H9 (cell line): ENCODE data around the gene CREB3L2. TPM values are rescaled to one million over a fixed set of nuclear protein-coding genes. Genes with fewer than 3 reads are reported as not detected.
"Not testable (repeated sequence)": the region's sequence is repeated elsewhere in the genome, so short reads cannot be mapped to it uniquely, and the experiment has no call there.

ENCODE experiments used
- DNase-seq: peaks from one replicate; pipeline ENCODE4 v3.0.0-alpha.2; 2017
- H2AFZ ChIP-seq: one replicate; pipeline ENCODE4 v1.6.1; 2013; ENCODE audit warnings: mild to moderate bottlenecking, low read length, control low read depth, moderate library complexity
- H2AK5ac ChIP-seq: 2 replicates; pipeline ENCODE4 v1.6.1; 2013; ENCODE audit warnings: low read length, control low read depth, mixed read lengths; ENCODE audit not compliant: insufficient read length
- H2BK120ac ChIP-seq: one replicate; pipeline ENCODE4 v1.6.1; 2013; ENCODE audit warnings: low read depth, mild to moderate bottlenecking, low read length, control low read depth, inconsistent platforms; ENCODE audit not compliant: poor library complexity, severe bottlenecking
- H2BK12ac ChIP-seq: 2 replicates; pipeline ENCODE4 v1.6.1; 2013; ENCODE audit warnings: low read length, control low read depth, mixed read lengths, low read depth; ENCODE audit not compliant: insufficient read length
- H2BK15ac ChIP-seq: 2 replicates; pipeline ENCODE4 v1.6.1; 2013; ENCODE audit warnings: low read depth, low read length, control low read depth
- H2BK20ac ChIP-seq: one replicate; pipeline ENCODE4 v1.6.1; 2013; ENCODE audit warnings: low read depth, mild to moderate bottlenecking, low read length, control low read depth, inconsistent platforms; ENCODE audit not compliant: poor library complexity, severe bottlenecking
- H2BK5ac ChIP-seq: 2 replicates; pipeline ENCODE4 v1.6.1; 2013; ENCODE audit warnings: low read length, control low read depth, mixed read lengths; ENCODE audit not compliant: insufficient read length
- H3K14ac ChIP-seq: 2 replicates; pipeline ENCODE4 v1.6.1; 2013; ENCODE audit warnings: low read length, control low read depth; ENCODE audit not compliant: insufficient read depth
- H3K18ac ChIP-seq: 2 replicates; pipeline ENCODE4 v1.6.1; 2013; ENCODE audit warnings: low read depth, mild to moderate bottlenecking, mixed read lengths, low read length, control low read depth; ENCODE audit not compliant: insufficient read length
- H3K23ac ChIP-seq: 2 replicates; pipeline ENCODE4 v1.6.1; 2013; ENCODE audit warnings: low read length, control low read depth, mixed read lengths, low read depth; ENCODE audit not compliant: insufficient read length
- H3K23me2 ChIP-seq: 2 replicates; pipeline ENCODE4 v1.6.1; 2013; ENCODE audit warnings: low read depth, mild to moderate bottlenecking, mixed read lengths, low read length, control low read depth; ENCODE audit not compliant: insufficient read length, poor library complexity, severe bottlenecking
- H3K27ac ChIP-seq: 2 replicates; pipeline ENCODE4 v1.5.1; 2013; ENCODE audit warnings: low read length, control low read depth, mixed read lengths, low read depth; ENCODE audit not compliant: insufficient read length
- H3K27me3 ChIP-seq: 2 replicates; pipeline ENCODE4 v1.6.1; 2013; ENCODE audit warnings: low read length, control low read depth, inconsistent platforms; ENCODE audit not compliant: insufficient read depth
- H3K4ac ChIP-seq: 2 replicates; pipeline ENCODE4 v1.6.1; 2013; ENCODE audit warnings: low read depth, mild to moderate bottlenecking, control low read depth, inconsistent platforms, low read length, moderate library complexity
- H3K4me1 ChIP-seq: 2 replicates; pipeline ENCODE4 v1.6.1; 2013; ENCODE audit warnings: low read length, control low read depth, inconsistent platforms; ENCODE audit not compliant: insufficient read depth
- H3K4me2 ChIP-seq: 2 replicates; pipeline ENCODE4 v1.6.1; 2013; ENCODE audit warnings: low read length, control low read depth, mixed read lengths; ENCODE audit not compliant: insufficient read length, insufficient read depth
- H3K56ac ChIP-seq: 2 replicates; pipeline ENCODE4 v1.6.1; 2013; ENCODE audit warnings: low read depth, mild to moderate bottlenecking, mixed read lengths, low read length, control low read depth; ENCODE audit not compliant: insufficient read length
- H3K79me1 ChIP-seq: 2 replicates; pipeline ENCODE4 v1.6.1; 2013; ENCODE audit warnings: low read depth, mild to moderate bottlenecking, moderate library complexity, low read length, control low read depth, inconsistent platforms; ENCODE audit not compliant: insufficient read depth, poor library complexity, severe bottlenecking
- H3K79me2 ChIP-seq: 2 replicates; pipeline ENCODE4 v1.6.1; 2013; ENCODE audit warnings: low read length, control low read depth, inconsistent platforms; ENCODE audit not compliant: insufficient read depth
- H3K9ac ChIP-seq: 2 replicates; pipeline ENCODE4 v1.6.1; 2013; ENCODE audit warnings: low read length, control low read depth, mixed read lengths; ENCODE audit not compliant: insufficient read length; ENCODE audit errors: extremely low read depth
- H3K9me3 ChIP-seq: one replicate; pipeline ENCODE4 v1.6.1; 2013; ENCODE audit warnings: low read depth, low read length, inconsistent platforms; ENCODE audit not compliant: control insufficient read depth
- H3T11ph ChIP-seq: one replicate; pipeline ENCODE4 v1.6.1; 2013; ENCODE audit warnings: mild to moderate bottlenecking, low read length, control low read depth, inconsistent platforms
- H4K20me1 ChIP-seq: one replicate; pipeline ENCODE4 v1.6.1; 2013; ENCODE audit not compliant: control insufficient read depth, insufficient read length, insufficient read depth
- H4K5ac ChIP-seq: 2 replicates; pipeline ENCODE4 v1.6.1; 2013; ENCODE audit warnings: low read depth, mild to moderate bottlenecking, mixed read lengths, low read length, control low read depth; ENCODE audit not compliant: insufficient read length
- H4K8ac ChIP-seq: replicated peaks from 2 replicates; pipeline ENCODE4 v1.6.1; 2013; ENCODE audit warnings: low read length, control low read depth, mixed read lengths, low read depth; ENCODE audit not compliant: insufficient read length
- H4K91ac ChIP-seq: 2 replicates; pipeline ENCODE4 v1.6.1; 2013; ENCODE audit warnings: low read depth, mild to moderate bottlenecking, moderate library complexity, mixed read lengths, low read length, control low read depth; ENCODE audit not compliant: insufficient read length
- H3K27ac Mint-ChIP-seq, 3 experiments: 2 replicates in 2 of 3; 3 replicates in 1 of 3; pipeline ENCODE4 v1.8.0; 2020 to 2021; ENCODE audit warnings: mixed read lengths in 3 of 3, mild to moderate bottlenecking in 1 of 3, moderate library complexity in 1 of 3
- H3K27me3 Mint-ChIP-seq: 2 replicates; pipeline ENCODE4 v1.8.0; 2021; ENCODE audit warnings: low read depth, mild to moderate bottlenecking, moderate library complexity, mixed read lengths
- H3K36me3 Mint-ChIP-seq, 3 experiments: 2 replicates in 2 of 3; 3 replicates in 1 of 3; pipeline ENCODE4 v1.8.0; 2020 to 2021; ENCODE audit warnings: low read depth in 3 of 3, mixed read lengths in 3 of 3; ENCODE audit not compliant: insufficient read depth in 1 of 3
- H3K4me1 Mint-ChIP-seq, 2 experiments: 2 replicates each; pipeline ENCODE4 v1.8.0; 2020; ENCODE audit warnings: mixed read lengths in 2 of 2
- H3K4me3 Mint-ChIP-seq, 2 experiments: 2 replicates in 1 of 2; 3 replicates in 1 of 2; pipeline ENCODE4 v1.8.0; 2020 to 2021; ENCODE audit warnings: mild to moderate bottlenecking in 2 of 2, mixed read lengths in 2 of 2, moderate library complexity in 1 of 2
- H3K9me3 Mint-ChIP-seq, 2 experiments: 2 replicates in 1 of 2; 3 replicates in 1 of 2; pipeline ENCODE4 v1.8.0; 2020; ENCODE audit warnings: mild to moderate bottlenecking in 2 of 2, mixed read lengths in 2 of 2, moderate library complexity in 1 of 2
- WGBS: extraction: QIAGEN DNeasy Blood & Tissue Kit; methylation state at CpG from one replicate; pipeline ENCODE4 v1.1.7; 2013; ENCODE audit warnings: missing lambda C conversion rate, low lambda C conversion rate, mixed read lengths; ENCODE audit not compliant: insufficient read length; ENCODE audit errors: extremely low coverage; 5-methylcytosine and 5-hydroxymethylcytosine counted together
- total RNA-seq: library from RNA; stranded (reverse); gene quantifications from 2 replicates; pipeline ENCODE4 v1.2.1, GENCODE V29; 2021
- TF ChIP-seq, protein P1 (sequence below): fragments of 200-600 bp; sonication (generic); conservative IDR thresholded peaks from 3 replicates; pipeline ENCODE4 v1.8.0; 2021; ENCODE audit warnings: antibody characterized with exemption, mild to moderate bottlenecking

Gene CREB3L2
- total RNA-seq, 1 experiment from 2014 or later: 60.7 TPM

DNA sequence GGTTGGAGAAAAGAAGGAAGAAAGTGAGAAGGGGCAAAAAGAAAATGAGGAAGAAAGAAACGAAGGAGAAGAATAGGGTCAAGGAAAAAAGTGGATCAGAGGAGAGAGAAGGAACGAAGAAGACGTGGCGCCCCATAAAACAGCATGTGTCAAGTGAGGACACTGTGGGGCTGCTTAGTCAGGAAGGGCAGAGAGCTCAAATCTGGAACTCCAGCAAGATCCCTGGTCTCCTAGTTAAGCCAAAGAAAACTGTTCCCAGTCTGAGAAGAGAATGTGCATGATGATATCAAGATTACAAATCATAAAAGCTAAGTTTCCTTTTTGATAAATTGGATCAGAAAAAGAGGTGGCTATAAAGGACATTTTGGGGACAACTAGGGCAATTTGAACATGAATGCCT is 33.0 kb downstream of the CREB3L2 start:
- TF ChIP-seq, protein P1, sequence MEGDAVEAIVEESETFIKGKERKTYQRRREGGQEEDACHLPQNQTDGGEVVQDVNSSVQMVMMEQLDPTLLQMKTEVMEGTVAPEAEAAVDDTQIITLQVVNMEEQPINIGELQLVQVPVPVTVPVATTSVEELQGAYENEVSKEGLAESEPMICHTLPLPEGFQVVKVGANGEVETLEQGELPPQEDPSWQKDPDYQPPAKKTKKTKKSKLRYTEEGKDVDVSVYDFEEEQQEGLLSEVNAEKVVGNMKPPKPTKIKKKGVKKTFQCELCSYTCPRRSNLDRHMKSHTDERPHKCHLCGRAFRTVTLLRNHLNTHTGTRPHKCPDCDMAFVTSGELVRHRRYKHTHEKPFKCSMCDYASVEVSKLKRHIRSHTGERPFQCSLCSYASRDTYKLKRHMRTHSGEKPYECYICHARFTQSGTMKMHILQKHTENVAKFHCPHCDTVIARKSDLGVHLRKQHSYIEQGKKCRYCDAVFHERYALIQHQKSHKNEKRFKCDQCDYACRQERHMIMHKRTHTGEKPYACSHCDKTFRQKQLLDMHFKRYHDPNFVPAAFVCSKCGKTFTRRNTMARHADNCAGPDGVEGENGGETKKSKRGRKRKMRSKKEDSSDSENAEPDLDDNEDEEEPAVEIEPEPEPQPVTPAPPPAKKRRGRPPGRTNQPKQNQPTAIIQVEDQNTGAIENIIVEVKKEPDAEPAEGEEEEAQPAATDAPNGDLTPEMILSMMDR: no peak
- no peaks in the 10 kb centered on the region for H3K27me3 ChIP-seq
- Mint-ChIP-seq H3K4me3 (no peak overlapping the region), H3K27ac (peak overlapping the region in 1 of 3 experiments; percentile 46; a peak in 1 of 7 replicates), H3K27me3 (no peaks in the 10 kb centered on the region), H3K9me3 (peaks cover 0 to 4% of the 10 kb centered on the region in 2 experiments; a peak in 2 of 5 replicates), H3K4me1 (peaks cover 24% of the 10 kb centered on the region in 2 experiments), H3K36me3 (peaks cover 7 to 21% (median 19%) of the 10 kb centered on the region in 3 experiments; a peak in 5 of 7 replicates)
- H3T11ph ChIP-seq: no peak overlapping the region
- 100% methylated on average over 1 of the region's 4 CpGs for WGBS
- H3K14ac ChIP-seq: no peak overlapping the region
- no peak overlapping the region for H2AK5ac ChIP-seq
- no peak overlapping the region for H3K4ac ChIP-seq
- peaks cover 7% of the 10 kb centered on the region for H3K79me1 ChIP-seq
- H3K4me2 ChIP-seq: no peak overlapping the region
- H3K23me2 ChIP-seq: no peaks in the 10 kb centered on the region
- peaks cover 9% of the 10 kb centered on the region; the same call in 1 of the 2 replicates for H3K4me1 ChIP-seq
- H4K5ac ChIP-seq: no peak overlapping the region
- DNase-seq: no peak
- H3K27ac ChIP-seq: no peak overlapping the region
- no peak overlapping the region for H2AFZ ChIP-seq
- no peak overlapping the region for H4K91ac ChIP-seq
- no peak overlapping the region for H3K9ac ChIP-seq
- H3K9me3 ChIP-seq: no peaks in the 10 kb centered on the region
- H2BK12ac ChIP-seq: no peak overlapping the region
- no peak overlapping the region for H3K56ac ChIP-seq
- H3K18ac ChIP-seq: no peak overlapping the region
- no peak overlapping the region for H2BK20ac ChIP-seq
- H3K79me2 ChIP-seq: peaks cover 1% of the 10 kb centered on the region; the same call in 1 of the 2 replicates
- no peak overlapping the region for H2BK15ac ChIP-seq
- no peak overlapping the region for H4K8ac ChIP-seq
- no peaks in the 10 kb centered on the region for H4K20me1 ChIP-seq
- no peak overlapping the region for H3K23ac ChIP-seq
- no peak overlapping the region for H2BK120ac ChIP-seq
- H2BK5ac ChIP-seq: no peak overlapping the region

DNA sequence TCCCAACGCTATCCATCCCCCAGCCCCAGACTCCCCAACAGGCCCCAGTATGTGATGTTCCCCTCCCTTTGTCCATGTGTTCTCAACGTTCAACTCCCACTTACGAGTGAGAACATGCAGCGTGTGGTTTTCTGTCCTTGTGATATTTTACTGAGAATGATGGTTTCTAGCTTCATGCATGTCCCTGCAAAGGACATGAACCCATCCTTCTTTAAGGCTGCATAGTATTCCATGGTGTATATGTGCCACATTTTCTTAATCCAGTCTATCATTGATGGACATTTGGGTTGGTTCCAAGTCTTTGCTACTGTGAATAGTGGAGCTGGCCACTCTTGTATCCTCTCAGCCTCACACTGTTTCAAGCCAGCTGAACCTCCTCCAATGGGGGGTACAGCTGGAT is 33.5 kb downstream of the CREB3L2 start:
- H3K4me2 ChIP-seq, H2AFZ ChIP-seq, H2BK20ac ChIP-seq, H4K20me1 ChIP-seq, H4K91ac ChIP-seq, H3K27ac ChIP-seq, H3K9ac ChIP-seq, H3K23ac ChIP-seq, H2BK5ac ChIP-seq, H3K9me3 ChIP-seq, H3K27me3 Mint-ChIP-seq, H3T11ph ChIP-seq, H3K18ac ChIP-seq, H3K79me2 ChIP-seq, H3K4ac ChIP-seq, DNase-seq, H4K5ac ChIP-seq, H3K14ac ChIP-seq, H3K4me3 Mint-ChIP-seq, H3K56ac ChIP-seq, H3K9me3 Mint-ChIP-seq, H2BK12ac ChIP-seq, H3K79me1 ChIP-seq, H3K27ac Mint-ChIP-seq, H2AK5ac ChIP-seq, H2BK15ac ChIP-seq, H3K4me1 ChIP-seq, H3K23me2 ChIP-seq, H2BK120ac ChIP-seq, H3K27me3 ChIP-seq, H4K8ac ChIP-seq: not testable (repeated sequence)
- Mint-ChIP-seq H3K4me1 (peaks cover 21 to 22% of the 10 kb centered on the region in 2 experiments), H3K36me3 (peaks cover 7 to 21% (median 19%) of the 10 kb centered on the region in 3 experiments; a peak in 5 of 7 replicates)
- no CpG with 5 or more reads among the region's 4 CpGs for WGBS
